ENCODE measurements around the gene NPIPB2. TPM values are rescaled to one million over a fixed set of nuclear protein-coding genes. Genes with fewer than 3 reads are reported as not detected.

NPIPB2 gene
- polyA plus RNA-seq, 1 donor (not counting 4 experiments of a cell fraction or from before 2014, with no cell fraction given), result 5.5 TPM

- TF ChIP-seq EZH2 (IDR thresholded peaks at IDR 0.05; ENCODE audit: low read length), result no peak
- TF ChIP-seq, protein P1, sequence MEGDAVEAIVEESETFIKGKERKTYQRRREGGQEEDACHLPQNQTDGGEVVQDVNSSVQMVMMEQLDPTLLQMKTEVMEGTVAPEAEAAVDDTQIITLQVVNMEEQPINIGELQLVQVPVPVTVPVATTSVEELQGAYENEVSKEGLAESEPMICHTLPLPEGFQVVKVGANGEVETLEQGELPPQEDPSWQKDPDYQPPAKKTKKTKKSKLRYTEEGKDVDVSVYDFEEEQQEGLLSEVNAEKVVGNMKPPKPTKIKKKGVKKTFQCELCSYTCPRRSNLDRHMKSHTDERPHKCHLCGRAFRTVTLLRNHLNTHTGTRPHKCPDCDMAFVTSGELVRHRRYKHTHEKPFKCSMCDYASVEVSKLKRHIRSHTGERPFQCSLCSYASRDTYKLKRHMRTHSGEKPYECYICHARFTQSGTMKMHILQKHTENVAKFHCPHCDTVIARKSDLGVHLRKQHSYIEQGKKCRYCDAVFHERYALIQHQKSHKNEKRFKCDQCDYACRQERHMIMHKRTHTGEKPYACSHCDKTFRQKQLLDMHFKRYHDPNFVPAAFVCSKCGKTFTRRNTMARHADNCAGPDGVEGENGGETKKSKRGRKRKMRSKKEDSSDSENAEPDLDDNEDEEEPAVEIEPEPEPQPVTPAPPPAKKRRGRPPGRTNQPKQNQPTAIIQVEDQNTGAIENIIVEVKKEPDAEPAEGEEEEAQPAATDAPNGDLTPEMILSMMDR (optimal IDR thresholded peaks at IDR 0.05 in 1 of 3, IDR thresholded peaks at IDR 0.05 in 1 of 3, conservative IDR thresholded peaks at IDR 0.05 in 1 of 3; ENCODE audit: extremely low read depth in 1 of 3, insufficient read depth in 2 of 3, low read length in 3 of 3), result no peak
- H3K27me3 ChIP-seq (ENCODE audit: control insufficient read depth, extremely low read depth, insufficient read depth, low read length), result no peaks in the 10 kb centered on the region
- DNase-seq (ENCODE audit: low read depth, low spot score), result no peak
- no peak overlapping the region for H3K4me2 ChIP-seq (ENCODE audit: control insufficient read depth, extremely low read depth, insufficient read depth, low read depth, low read length)
- dilution Hi-C loops (cut with MboI; ENCODE audit: extremely low pct_ligation_motif_present, low sequenced_read_pairs), result no loop called here
- H3K27ac ChIP-seq (ENCODE audit: control insufficient read depth, insufficient read depth, low read length), result no peak overlapping the region
- H3K36me3 ChIP-seq (ENCODE audit: control insufficient read depth in 2 of 2, extremely low read depth in 1 of 2, insufficient read depth in 2 of 2, low read length in 2 of 2), result no peaks in the 10 kb centered on the region
- H3K9me3 ChIP-seq (ENCODE audit: control insufficient read depth, low read depth, low read length), result no peaks in the 10 kb centered on the region
- no peak for FAIRE-seq
- no peaks in the 10 kb centered on the region for H3K9me1 ChIP-seq (ENCODE audit: control insufficient read depth, extremely low read depth, insufficient read depth, low read length)
- peaks cover 10% of the 10 kb centered on the region for H3K4me1 ChIP-seq (ENCODE audit: control insufficient read depth, extremely low read depth, insufficient read depth, low read length)
- H2AFZ ChIP-seq (ENCODE audit: control insufficient read depth, low read length), result no peak overlapping the region
- no peaks in the 10 kb centered on the region for H3K79me2 ChIP-seq (ENCODE audit: control insufficient read depth, insufficient read depth, low read length)
- no peaks in the 10 kb centered on the region for H4K20me1 ChIP-seq (ENCODE audit: control insufficient read depth, extremely low read depth, insufficient read depth, low read length)
- no peak overlapping the region for H3K4me3 ChIP-seq (ENCODE audit: control insufficient read depth in 2 of 3, extremely low read depth in 1 of 3, insufficient read depth in 2 of 3, low read depth in 1 of 3, low read length in 3 of 3)
- H3K9ac ChIP-seq (ENCODE audit: control insufficient read depth, extremely low read depth, insufficient read depth, low read length), result no peak overlapping the region
Measured at GRCh38 chr16:11968577-11968976, 26.7 kb upstream of the NPIPB2 start.

GRCh38 chr16:11967195-11967911 is 25.5 kb upstream of the NPIPB2 start:
- Histone ChIP-seq H4K20me1 (ENCODE audit: control insufficient read depth, extremely low read depth, insufficient read depth, low read length) (no peaks in the 10 kb centered on the region), H3K4me1 (ENCODE audit: control insufficient read depth, extremely low read depth, insufficient read depth, low read length) (peaks cover 13% of the 10 kb centered on the region), H3K4me2 (ENCODE audit: control insufficient read depth, extremely low read depth, insufficient read depth, low read depth, low read length) (no peak overlapping the region), H3K4me3 (ENCODE audit: control insufficient read depth in 2 of 3, extremely low read depth in 1 of 3, insufficient read depth in 2 of 3, low read depth in 1 of 3, low read length in 3 of 3) (no peak overlapping the region), H3K79me2 (ENCODE audit: control insufficient read depth, insufficient read depth, low read length) (no peaks in the 10 kb centered on the region), H3K9me1 (ENCODE audit: control insufficient read depth, extremely low read depth, insufficient read depth, low read length) (no peaks in the 10 kb centered on the region), H3K9me3 (ENCODE audit: control insufficient read depth, low read depth, low read length) (no peaks in the 10 kb centered on the region), H3K36me3 (ENCODE audit: control insufficient read depth in 2 of 2, extremely low read depth in 1 of 2, insufficient read depth in 2 of 2, low read length in 2 of 2) (no peaks in the 10 kb centered on the region), H3K9ac (ENCODE audit: control insufficient read depth, extremely low read depth, insufficient read depth, low read length) (no peak overlapping the region), H2AFZ (ENCODE audit: control insufficient read depth, low read length) (no peak overlapping the region), H3K27me3 (ENCODE audit: control insufficient read depth, extremely low read depth, insufficient read depth, low read length) (no peaks in the 10 kb centered on the region), H3K27ac (ENCODE audit: control insufficient read depth, insufficient read depth, low read length) (no peak overlapping the region)
- no peak for TF ChIP-seq EZH2 (IDR thresholded peaks at IDR 0.05; ENCODE audit: low read length)
- TF ChIP-seq, protein P1 (optimal IDR thresholded peaks at IDR 0.05 in 1 of 3, IDR thresholded peaks at IDR 0.05 in 1 of 3, conservative IDR thresholded peaks at IDR 0.05 in 1 of 3; ENCODE audit: extremely low read depth in 1 of 3, insufficient read depth in 2 of 3, low read length in 3 of 3), result no peak
- DNase-seq (ENCODE audit: low read depth, low spot score), result no peak
- dilution Hi-C loops (cut with MboI; ENCODE audit: extremely low pct_ligation_motif_present, low sequenced_read_pairs), result no loop called here
- no peak for FAIRE-seq
